Measurements from ENCODE around the gene CALML6. TPM values are rescaled to one million over a fixed set of nuclear protein-coding genes. Genes with fewer than 3 reads are reported as not detected.

CALML6 gene
- total RNA-seq, 1 donor from 2014 or later, result 1.3 TPM

DNA sequence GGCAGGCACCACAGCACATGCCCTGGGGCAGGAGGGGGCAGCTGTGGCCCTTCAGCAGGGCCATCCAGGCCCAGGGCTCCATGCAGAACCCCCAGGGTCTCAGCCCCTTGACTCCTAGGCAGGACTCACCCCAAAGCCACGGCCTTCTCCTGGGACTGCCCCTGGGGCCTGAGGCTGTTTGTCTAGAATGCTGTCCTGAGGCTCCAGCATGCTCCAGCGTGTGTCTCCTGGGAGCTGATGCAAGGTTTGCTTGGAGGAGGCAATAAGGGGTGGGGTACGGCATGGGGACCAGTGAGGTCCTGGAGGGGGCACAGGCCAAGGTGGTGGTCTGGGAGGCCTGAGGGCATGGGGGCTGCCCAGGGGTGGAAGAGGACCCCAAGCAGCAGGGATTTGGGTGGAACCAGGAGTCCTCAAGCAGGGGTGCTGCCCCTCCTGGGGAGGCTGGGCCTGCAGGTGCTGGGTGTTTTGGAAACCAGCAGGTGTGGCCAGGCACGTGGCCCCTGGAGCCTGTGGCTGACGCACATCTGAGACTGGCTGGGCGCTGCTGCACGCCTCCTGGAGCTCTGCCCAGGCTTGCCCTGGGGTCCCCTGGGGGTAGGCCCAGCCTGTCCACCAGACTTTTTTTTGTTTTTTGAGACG is 7.8 kb upstream of the CALML6 start:
- peak; percentile 14 for ATAC-seq (ENCODE audit: low read depth)
- Mint-ChIP-seq H3K4me1 (peaks cover 26% of the 10 kb centered on the region), H3K27me3 (no peaks in the 10 kb centered on the region), H3K4me3 (peak overlapping the region; percentile 78), H3K36me3 (ENCODE audit: low read depth) (no peaks in the 10 kb centered on the region), H3K27ac (peak overlapping the region; percentile 46), H3K9me3 (no peaks in the 10 kb centered on the region)
- POLR2A ChIA-PET, result interaction anchor here (0.7 to 2.9 kb wide), 4 partner anchors 15 to 128 kb away, joined by 3 to 29 read pairs (median 10); no protein-coding TSS in a partner anchor
- intact Hi-C loops (cut with micrococcal nuclease), result loop anchor here (5.0 to 10.0 kb wide), 7 partner anchors 65 to 502 kb away; partner anchors contain the start of genes CDK11A, CDK11B, MMP23B and MRPL20
- CTCF ChIA-PET, result interaction anchor here (1.9 to 2.9 kb wide), 3 partner anchors 86 to 128 kb away, joined by 6 to 19 read pairs (median 17); partner anchors contain the start of gene NADK
- peak; percentile 38 for DNase-seq
- no peak for TF ChIP-seq CTCF (IDR thresholded peaks at IDR 0.05)

- Mint-ChIP-seq H3K27ac (no peak overlapping the region), H3K27me3 (no peaks in the 10 kb centered on the region), H3K4me3 (peak overlapping the region; percentile 78), H3K4me1 (peaks cover 23% of the 10 kb centered on the region), H3K36me3 (ENCODE audit: low read depth) (no peaks in the 10 kb centered on the region), H3K9me3 (no peaks in the 10 kb centered on the region)
- no peak for ATAC-seq (ENCODE audit: low read depth)
- TF ChIP-seq CTCF (IDR thresholded peaks at IDR 0.05), result no peak
- ChIA-PET POLR2A (interaction anchor here (0.6 to 2.9 kb wide), 25 partner anchors 9 to 968 kb away, joined by 3 to 29 read pairs (median 6); partner anchors contain the start of genes AURKAIP1, MORN1, NOC2L and RER1), CTCF (interaction anchor here (0.6 to 2.9 kb wide), 10 partner anchors 10 to 184 kb away, joined by 3 to 17 read pairs (median 4); partner anchors contain the start of genes CDK11A and NADK)
- intact Hi-C loops (cut with micrococcal nuclease), result loop anchor here (5.0 to 10.0 kb wide), 7 partner anchors 66 to 504 kb away; partner anchors contain the start of genes CDK11A, CDK11B, MMP23B and MRPL20
- peak; percentile 50 for DNase-seq
Observed at GRCh38 chr1:1908506-1908791, 6.6 kb upstream of the CALML6 start.

DNA sequence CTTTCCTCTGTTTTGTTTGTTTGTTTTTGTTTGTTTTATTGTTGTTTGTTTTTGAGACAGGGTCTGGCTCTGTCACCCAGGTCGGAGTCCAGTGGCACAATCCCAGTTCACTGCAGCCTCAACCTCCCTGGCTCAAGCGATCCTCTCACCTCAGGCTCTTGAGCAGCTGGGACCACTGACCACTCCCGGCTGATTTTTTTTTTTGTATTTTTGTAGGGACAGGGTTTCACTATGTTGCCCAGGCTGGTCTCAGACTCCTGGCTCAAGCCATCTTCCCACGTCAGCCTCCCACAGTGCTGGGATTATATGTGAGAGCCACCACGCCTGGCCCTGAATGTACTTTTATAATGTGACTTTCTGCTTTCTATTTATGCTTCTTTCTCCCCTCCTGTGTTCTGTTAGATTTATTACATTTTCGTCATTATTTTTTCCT is 5.0 kb upstream of the CALML6 start:
- intact Hi-C loops (cut with micrococcal nuclease), result no loop called here
- ATAC-seq (ENCODE audit: low read depth) (no peak), DNase-seq (no peak)
- peaks cover 23% of the 10 kb centered on the region for H3K4me1 Mint-ChIP-seq
- peak overlapping the region; percentile 82 for H3K4me3 Mint-ChIP-seq
- CTCF ChIA-PET, result interaction anchor here (0.8 to 2.9 kb wide), 3 partner anchors 11 to 130 kb away, joined by 3 to 17 read pairs (median 11); partner anchors contain the start of gene NADK
- H3K27me3 Mint-ChIP-seq, result peaks cover 5% of the 10 kb centered on the region
- H3K36me3 Mint-ChIP-seq (ENCODE audit: low read depth), result no peaks in the 10 kb centered on the region
- no peaks in the 10 kb centered on the region for H3K9me3 Mint-ChIP-seq
- POLR2A ChIA-PET, result interaction anchor here (0.9 to 2.3 kb wide), 7 partner anchors 8 to 482 kb away, joined by 3 to 10 read pairs (median 4); partner anchors contain the start of genes CDK11A, MORN1 and RER1
- H3K27ac Mint-ChIP-seq, result peak overlapping the region; percentile 63
- no peak for TF ChIP-seq CTCF (IDR thresholded peaks at IDR 0.05)

- Mint-ChIP-seq H3K4me1 (peaks cover 23% of the 10 kb centered on the region), H3K4me3 (peak overlapping the region; percentile 82), H3K27me3 (peaks cover 5% of the 10 kb centered on the region), H3K36me3 (ENCODE audit: low read depth) (no peaks in the 10 kb centered on the region), H3K27ac (no peak overlapping the region), H3K9me3 (no peaks in the 10 kb centered on the region)
- intact Hi-C loops (cut with micrococcal nuclease), result no loop called here
- TF ChIP-seq CTCF (IDR thresholded peaks at IDR 0.05), result no peak
- DNase-seq, result peak; percentile 16
- ChIA-PET CTCF (no interaction called here), POLR2A (interaction anchor here (0.6 to 1.2 kb wide), 2 partner anchors 9 to 126 kb away, joined by 3 read pairs; no protein-coding TSS in a partner anchor)
- ATAC-seq (ENCODE audit: low read depth), result no peak
Observed at GRCh38 chr1:1910651-1911331, 4.3 kb upstream of the CALML6 start.
